Measurements from ENCODE around the gene SLC36A3.

Gene SLC36A3

GRCh38 chr5:151303666-151304065 lies at the start of gene SLC36A3:
Gene SLC36A3 (minus strand): TSS chr5:151303766. CDS start chr5:151303354, 412 bp downstream.
- Histone ChIP-seq H3K9me2 (ENCODE audit: low read depth, low read length) (no peaks in the 10 kb centered on the region), H3K79me2 (ENCODE audit: insufficient read depth, low read length) (no peaks in the 10 kb centered on the region), H3K36me3 (ENCODE audit: insufficient read depth, low read length) (no peaks in the 10 kb centered on the region), H3F3A (ENCODE audit: insufficient read depth, low read length) (no peaks in the 10 kb centered on the region), H3K4me2 (ENCODE audit: low read length) (no peak within 1 kb of the TSS), H3K9me3 (ENCODE audit: low read length) (no peaks in the 10 kb centered on the region), H3K9ac (ENCODE audit: low read length) (no peak within 1 kb of the TSS), H2AFZ (ENCODE audit: low read length) (no peak within 1 kb of the TSS), H3K4me3 (ENCODE audit: low read depth, low read length, poor library complexity, severe bottlenecking) (no peak within 1 kb of the TSS), H3K27me3 (ENCODE audit: insufficient read depth, low read length) (peaks cover 6% of the 10 kb centered on the region; the same call in 1 of the 2 replicates), H4K20me1 (ENCODE audit: insufficient read depth, low read length) (no peaks in the 10 kb centered on the region), H3K27ac (ENCODE audit: low read depth, low read length, poor library complexity, severe bottlenecking) (no peak within 1 kb of the TSS), H3K4me1 (ENCODE audit: insufficient read depth, low read length, severe bottlenecking) (no peaks in the 10 kb centered on the region)
- TF ChIP-seq, protein P1, sequence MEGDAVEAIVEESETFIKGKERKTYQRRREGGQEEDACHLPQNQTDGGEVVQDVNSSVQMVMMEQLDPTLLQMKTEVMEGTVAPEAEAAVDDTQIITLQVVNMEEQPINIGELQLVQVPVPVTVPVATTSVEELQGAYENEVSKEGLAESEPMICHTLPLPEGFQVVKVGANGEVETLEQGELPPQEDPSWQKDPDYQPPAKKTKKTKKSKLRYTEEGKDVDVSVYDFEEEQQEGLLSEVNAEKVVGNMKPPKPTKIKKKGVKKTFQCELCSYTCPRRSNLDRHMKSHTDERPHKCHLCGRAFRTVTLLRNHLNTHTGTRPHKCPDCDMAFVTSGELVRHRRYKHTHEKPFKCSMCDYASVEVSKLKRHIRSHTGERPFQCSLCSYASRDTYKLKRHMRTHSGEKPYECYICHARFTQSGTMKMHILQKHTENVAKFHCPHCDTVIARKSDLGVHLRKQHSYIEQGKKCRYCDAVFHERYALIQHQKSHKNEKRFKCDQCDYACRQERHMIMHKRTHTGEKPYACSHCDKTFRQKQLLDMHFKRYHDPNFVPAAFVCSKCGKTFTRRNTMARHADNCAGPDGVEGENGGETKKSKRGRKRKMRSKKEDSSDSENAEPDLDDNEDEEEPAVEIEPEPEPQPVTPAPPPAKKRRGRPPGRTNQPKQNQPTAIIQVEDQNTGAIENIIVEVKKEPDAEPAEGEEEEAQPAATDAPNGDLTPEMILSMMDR (IDR thresholded peaks at IDR 0.05; ENCODE audit: low read length): no peak
- TF ChIP-seq EZH2 (IDR thresholded peaks at IDR 0.05; ENCODE audit: borderline replicate concordance, low read length): no peak

DNA sequence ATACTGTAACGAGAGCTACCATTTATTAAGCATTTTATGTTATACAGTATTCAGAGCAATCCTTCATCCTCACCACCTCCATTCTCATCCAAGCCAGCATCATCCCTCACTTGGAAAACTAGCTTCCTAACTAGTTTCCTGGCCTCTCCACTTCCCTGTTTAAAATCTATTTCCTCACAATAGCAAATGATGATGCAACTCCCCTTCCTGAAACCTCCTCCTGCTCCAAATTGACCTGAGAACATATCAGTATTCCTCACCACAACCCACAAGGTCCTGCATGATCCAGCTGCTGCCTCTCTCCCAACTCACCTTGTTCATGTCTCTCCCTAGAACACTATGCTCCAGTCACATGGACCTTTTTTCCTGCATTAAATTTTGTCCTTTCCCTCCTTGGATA lies 48.1 kb upstream of the SLC36A3 start:
- Histone ChIP-seq H3F3A (ENCODE audit: insufficient read depth, low read length) (no peaks in the 10 kb centered on the region), H3K27me3 (ENCODE audit: insufficient read depth, low read length) (no peaks in the 10 kb centered on the region), H3K9ac (ENCODE audit: low read length) (no peak overlapping the region), H3K9me3 (ENCODE audit: low read length) (no peaks in the 10 kb centered on the region), H3K27ac (ENCODE audit: low read depth, low read length, poor library complexity, severe bottlenecking) (no peak overlapping the region), H3K4me2 (ENCODE audit: low read length) (no peak overlapping the region), H3K36me3 (ENCODE audit: insufficient read depth, low read length) (no peaks in the 10 kb centered on the region), H3K4me3 (ENCODE audit: low read depth, low read length, poor library complexity, severe bottlenecking) (no peak overlapping the region), H3K4me1 (ENCODE audit: insufficient read depth, low read length, severe bottlenecking) (no peaks in the 10 kb centered on the region), H2AFZ (ENCODE audit: low read length) (no peak overlapping the region), H3K9me2 (ENCODE audit: low read depth, low read length) (no peaks in the 10 kb centered on the region), H4K20me1 (ENCODE audit: insufficient read depth, low read length) (no peaks in the 10 kb centered on the region), H3K79me2 (ENCODE audit: insufficient read depth, low read length) (no peaks in the 10 kb centered on the region)
- TF ChIP-seq, protein P1 (IDR thresholded peaks at IDR 0.05; ENCODE audit: low read length): no peak

DNA sequence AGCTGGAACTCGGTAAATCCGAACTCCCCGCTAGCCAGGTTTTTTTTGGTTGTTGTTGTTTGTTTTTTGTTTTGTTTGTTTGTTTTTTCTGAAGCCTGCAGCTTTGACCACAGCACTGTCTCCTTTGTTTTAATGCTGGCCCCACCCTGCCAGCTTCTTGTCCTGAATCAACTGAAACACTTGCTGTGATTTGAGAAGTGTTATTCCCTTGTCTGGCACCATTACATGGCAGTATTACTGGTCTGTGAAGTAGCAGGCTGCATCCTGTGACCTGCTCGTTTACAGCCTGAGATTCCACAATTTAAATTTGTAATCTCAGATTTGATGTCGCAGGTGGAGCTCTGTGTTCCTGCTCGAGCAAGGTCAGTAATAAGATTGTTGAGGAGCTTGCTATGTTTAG lies 45.2 kb upstream of the SLC36A3 start:
- H3K9me3 ChIP-seq (ENCODE audit: low read length): no peaks in the 10 kb centered on the region
- H3K27me3 ChIP-seq (ENCODE audit: insufficient read depth, low read length): peaks cover 5% of the 10 kb centered on the region; the same call in 1 of the 2 replicates
- H3F3A ChIP-seq (ENCODE audit: insufficient read depth, low read length): no peaks in the 10 kb centered on the region
- H3K9me2 ChIP-seq (ENCODE audit: low read depth, low read length): no peaks in the 10 kb centered on the region
- no peak overlapping the region for H3K9ac ChIP-seq (ENCODE audit: low read length)
- TF ChIP-seq, protein P1 (IDR thresholded peaks at IDR 0.05; ENCODE audit: low read length): no peak
- TF ChIP-seq EZH2 (IDR thresholded peaks at IDR 0.05; ENCODE audit: borderline replicate concordance, low read length): no peak
- H3K4me2 ChIP-seq (ENCODE audit: low read length): no peak overlapping the region
- no peak overlapping the region for H3K27ac ChIP-seq (ENCODE audit: low read depth, low read length, poor library complexity, severe bottlenecking)
- H2AFZ ChIP-seq (ENCODE audit: low read length): no peak overlapping the region
- H4K20me1 ChIP-seq (ENCODE audit: insufficient read depth, low read length): no peaks in the 10 kb centered on the region
- H3K36me3 ChIP-seq (ENCODE audit: insufficient read depth, low read length): no peaks in the 10 kb centered on the region
- H3K4me3 ChIP-seq (ENCODE audit: low read depth, low read length, poor library complexity, severe bottlenecking): no peak overlapping the region
- H3K79me2 ChIP-seq (ENCODE audit: insufficient read depth, low read length): no peaks in the 10 kb centered on the region
- no peaks in the 10 kb centered on the region for H3K4me1 ChIP-seq (ENCODE audit: insufficient read depth, low read length, severe bottlenecking)
